Motor neuron (in vitro differentiated cells): Measurements from ENCODE around the gene GPSM3. TPM values are rescaled to one million over a fixed set of nuclear protein-coding genes. Genes with fewer than 3 reads are reported as not detected.
"Not testable (repeated sequence)": the region's sequence is repeated elsewhere in the genome, so short reads cannot be mapped to it uniquely, and the experiment has no call there.

Experiments used
- ATAC-seq, 8 experiments: fragments of 200-7000 bp; cut with Tn5 transposase; replicated peaks in 6 of 8; 2 replicates each; pipeline ENCODE4 v1.8.0; 2021; ENCODE audit warnings: mild to moderate bottlenecking in 8 of 8, moderate library complexity in 8 of 8
- H3K27ac ChIP-seq, 2 donors: fragments of 250-450 bp; sonication (Bioruptor Pico); 2 replicates each; pipeline ENCODE4 v1.9.0; 2021; ENCODE audit warnings: antibody characterized with exemption in 2 of 2, mild to moderate bottlenecking in 2 of 2, moderate library complexity in 1 of 2
- H3K4me1 ChIP-seq, 2 donors: fragments of 250-450 bp; sonication (Bioruptor Pico); replicated peaks in 1 of 2; 2 replicates each; pipeline ENCODE4 v1.6.1; 2021; ENCODE audit warnings: antibody characterized with exemption in 2 of 2, mild to moderate bottlenecking in 2 of 2, moderate library complexity in 1 of 2
- H3K4me3 ChIP-seq, 5 donors: fragments of 250-450 bp; sonication (Bioruptor Pico); 2 replicates each; pipeline ENCODE4 v1.9.0; 2021; ENCODE audit warnings: antibody characterized with exemption in 5 of 5, mild to moderate bottlenecking in 5 of 5, moderate library complexity in 4 of 5
- WGBS, 10 experiments: fragments of 450-650 bp; shearing (Covaris generic); methylation state at CpG; one replicate each; pipeline ENCODE4 v1.0.0; 2022; 5-methylcytosine and 5-hydroxymethylcytosine counted together
- in situ Hi-C, 9 experiments: fragments of 400-800 bp; cut with MboI; loops; one replicate each; pipeline ENCODE4 v1.15.0; 2021; ENCODE audit warnings: low sequenced_read_pairs in 9 of 9, low pct_unique_long_range_greater_than_20kb in 2 of 9; ENCODE audit not compliant: unreplicated experiment in 9 of 9
- total RNA-seq, 8 experiments: library from RNA; unstranded; fragments of 300-600 nt; gene quantifications; 2 replicates each; pipeline versions ENCODE4 v1.2.3 to v1.2.4, GENCODE V29; 2022

GPSM3 gene
- total RNA-seq, 8 experiments from 2014 or later: 0.60 to 7.7 (median 1.4) TPM

- Histone ChIP-seq H3K4me3 (no peak overlapping the region), H3K4me1 (peaks cover 15 to 22% of the 10 kb centered on the region in 2 donors), H3K27ac (no peak overlapping the region)
- ATAC-seq: no peak
- in situ Hi-C loops: loop anchor here in 1 of 9 experiments (25.0 kb wide), 1 partner anchor 661 kb away; the partner anchor contains the start of genes ATP6V1G2, DDX39B, MCCD1 and NFKBIL1
- WGBS, 10 experiments: 67 to 100% (median 82%) methylated on average over 1 to 3 of the region's 3 CpGs; no CpG with 5 or more reads in 3 of the 10 experiments
Observed at GRCh38 chr6:32198345-32198696, 5.9 kb upstream of the GPSM3 start.

- WGBS, 10 experiments: 34 to 100% (median 53%) methylated on average over 1 to 9 of the region's 28 CpGs; no CpG with 5 or more reads in 3 of the 10 experiments
- Histone ChIP-seq H3K27ac (peak overlapping the region; percentile 99 to 100), H3K4me1 (peaks cover 15 to 20% of the 10 kb centered on the region in 2 donors), H3K4me3 (peak overlapping the region; percentile 43 to 63 (median 50))
- in situ Hi-C loops: loop anchor here in 1 of 9 experiments (25.0 kb wide), 1 partner anchor 660 kb away; the partner anchor contains the start of genes ATP6V1G2, DDX39B, MCCD1 and NFKBIL1
- no peak for ATAC-seq
Observed at GRCh38 chr6:32196682-32197616, 4.5 kb upstream of the GPSM3 start.

DNA sequence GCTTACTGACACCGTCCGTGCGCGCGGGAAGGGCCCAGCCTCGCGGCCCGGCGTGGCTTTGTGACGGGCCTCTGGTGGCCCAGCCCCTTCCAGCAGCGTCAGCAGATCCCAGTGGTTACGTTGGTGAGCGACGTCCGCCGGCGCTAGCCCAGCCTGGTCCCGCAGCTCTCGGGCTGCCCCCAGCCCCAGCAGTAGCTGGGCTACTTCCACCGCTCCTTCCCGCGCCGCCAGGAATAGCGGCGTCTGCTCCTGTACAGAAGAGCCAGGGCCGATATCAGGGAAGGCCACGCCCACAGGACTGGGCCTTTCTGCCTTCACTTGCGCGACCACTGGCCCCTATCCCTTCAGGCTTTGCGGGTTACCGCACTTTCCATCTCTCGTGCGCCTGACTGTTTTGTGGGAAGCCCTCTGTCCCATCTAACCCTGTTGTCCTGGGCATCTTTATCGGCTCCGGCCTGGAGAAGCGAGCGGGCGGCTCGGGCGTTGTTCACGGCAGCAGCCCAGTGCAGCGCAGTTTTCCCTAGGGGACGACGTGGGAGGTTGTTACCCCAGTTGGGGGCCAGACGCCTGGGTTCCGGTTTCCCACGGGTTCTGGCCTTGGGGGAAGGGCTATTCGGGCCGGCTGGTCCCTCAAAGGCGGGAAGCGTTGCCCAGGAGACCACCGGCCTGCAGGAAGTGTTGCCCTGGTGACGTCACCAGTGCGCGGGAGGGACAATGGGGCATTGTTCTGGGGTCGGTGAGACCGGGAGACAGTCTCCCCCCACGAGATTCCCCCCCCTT lies 3.6 kb upstream of the GPSM3 start:
- Histone ChIP-seq H3K4me1 (peaks cover 17 to 20% of the 10 kb centered on the region in 2 donors), H3K27ac (peak overlapping the region; percentile 99 to 100), H3K4me3 (peak overlapping the region; percentile 43 to 63 (median 50))
- in situ Hi-C loops: loop anchor here in 1 of 9 experiments (25.0 kb wide), 1 partner anchor 659 kb away; the partner anchor contains the start of genes ATP6V1G2, DDX39B, MCCD1 and NFKBIL1
- peak; percentile 80 to 89 (median 84) for ATAC-seq
- whole genome bisulfite sequencing, 10 experiments: 0 to 4% (median 0%) methylated on average over 3 to 7 of the region's 58 CpGs; no CpG with 5 or more reads in 6 of the 10 experiments

GRCh38 chr6:32195652-32195901 lies 3.1 kb upstream of the GPSM3 start:
- Histone ChIP-seq H3K4me1 (peaks cover 22 to 24% of the 10 kb centered on the region in 2 donors), H3K4me3 (peak overlapping the region; percentile 43 to 63 (median 50)), H3K27ac (peak overlapping the region in 1 of 2 donors; percentile 99)
- peak in 4 of 8 experiments; percentile 82 to 89 (median 84) for ATAC-seq
- in situ Hi-C loops: loop anchor here in 1 of 9 experiments (25.0 kb wide), 1 partner anchor 658 kb away; the partner anchor contains the start of genes ATP6V1G2, DDX39B, MCCD1 and NFKBIL1
- WGBS, 10 experiments: 0% methylated on average over 1 to 6 of the region's 25 CpGs; no CpG with 5 or more reads in 6 of the 10 experiments

DNA sequence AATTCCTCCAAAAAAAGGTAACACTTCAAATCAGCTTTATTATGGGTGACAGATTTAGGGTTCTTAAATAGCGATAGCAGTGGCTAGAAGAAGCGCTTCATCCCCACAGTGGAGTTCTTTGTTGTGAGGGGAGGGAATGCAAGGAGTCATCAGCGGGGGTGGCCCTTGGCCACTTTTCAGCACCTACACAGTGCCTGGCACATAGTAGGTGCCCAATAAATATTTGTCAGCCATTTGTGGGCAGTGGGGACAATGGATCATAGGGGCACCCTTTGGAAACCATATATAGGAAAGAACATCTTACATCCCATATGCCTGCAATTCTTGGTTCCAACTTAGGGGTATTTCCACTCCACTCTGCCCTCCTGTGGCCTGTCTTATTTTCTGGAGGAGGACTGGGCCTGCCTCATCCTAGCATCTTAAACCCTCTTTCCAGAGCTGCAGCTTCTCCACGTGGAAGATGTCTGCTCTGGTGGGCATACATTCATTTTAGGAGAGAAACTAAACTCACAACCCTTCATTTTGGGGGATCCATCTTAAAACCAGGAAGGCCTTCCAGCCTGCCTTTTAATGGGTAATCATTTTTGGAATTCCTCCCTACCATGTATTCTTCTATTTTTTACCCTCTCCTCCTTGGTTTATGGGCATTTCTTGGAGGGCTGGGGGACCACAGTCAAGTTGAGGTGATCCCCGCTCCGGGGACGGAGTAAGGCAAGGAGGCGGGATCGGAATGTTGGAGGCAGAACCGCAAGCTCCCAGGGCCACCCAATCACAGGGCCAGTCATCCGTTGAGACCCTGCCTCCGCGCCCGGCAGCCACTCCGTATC lies 2.6 kb upstream of the GPSM3 start:
- peak in 6 of 8 experiments; percentile 6 to 87 (median 81) for ATAC-seq
- Histone ChIP-seq H3K4me1 (peaks cover 22 to 24% of the 10 kb centered on the region in 2 donors), H3K4me3 (peak overlapping the region; percentile 35 to 42 (median 39)), H3K27ac (peak overlapping the region; percentile 80 to 83)
- in situ Hi-C loops: loop anchor here in 1 of 9 experiments (25.0 kb wide), 1 partner anchor 658 kb away; the partner anchor contains the start of genes ATP6V1G2, DDX39B, MCCD1 and NFKBIL1
- 0 to 90% (median 50%) methylated on average over 2 to 5 of the region's 15 CpGs; no CpG with 5 or more reads in 3 of the 10 experiments for WGBS, 10 experiments

- ATAC-seq: no peak
- WGBS, 10 experiments: 86 to 100% (median 96%) methylated on average over 1 to 4 of the region's 4 CpGs; no CpG with 5 or more reads in 1 of the 10 experiments
- in situ Hi-C loops: loop anchor here in 1 of 9 experiments (25.0 kb wide), 1 partner anchor 657 kb away; the partner anchor contains the start of genes ATP6V1G2, DDX39B, MCCD1 and NFKBIL1
- H3K4me3 ChIP-seq: no peak overlapping the region
- peaks cover 22 to 24% of the 10 kb centered on the region in 2 donors for H3K4me1 ChIP-seq
- H3K27ac ChIP-seq: peak overlapping the region in 1 of 2 donors; percentile 83
Observed at GRCh38 chr6:32194388-32194787, 1.9 kb upstream of the GPSM3 start.

DNA sequence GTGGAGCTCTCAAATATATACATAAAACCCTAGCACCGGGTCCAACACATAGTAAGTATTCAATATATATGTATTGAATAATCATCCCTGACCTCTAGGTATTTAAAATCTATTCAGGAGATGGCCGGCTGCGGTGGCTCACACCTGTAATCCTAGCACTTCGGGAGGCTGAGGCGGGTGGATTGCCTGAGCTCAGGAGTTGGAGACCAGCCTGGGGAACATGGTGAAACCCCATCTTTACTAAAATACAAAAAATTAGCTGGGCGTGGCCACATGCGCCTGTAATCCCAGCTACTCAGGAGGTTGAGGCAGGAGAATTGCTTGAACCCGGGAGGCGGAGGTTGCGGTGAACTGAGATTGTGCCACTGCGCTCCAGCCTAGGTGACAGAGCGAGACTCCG lies 653 bp upstream of the GPSM3 start:
- not testable (repeated sequence) for H3K27ac ChIP-seq, ATAC-seq, H3K4me3 ChIP-seq
- peaks cover 28 to 31% of the 10 kb centered on the region in 2 donors for H3K4me1 ChIP-seq
- in situ Hi-C loops: loop anchor here in 1 of 9 experiments (25.0 kb wide), 1 partner anchor 656 kb away; the partner anchor contains the start of genes ATP6V1G2, DDX39B, MCCD1 and NFKBIL1
- WGBS, 10 experiments: 70 to 91% (median 86%) methylated on average over 4 to 10 of the region's 13 CpGs; no CpG with 5 or more reads in 5 of the 10 experiments

DNA sequence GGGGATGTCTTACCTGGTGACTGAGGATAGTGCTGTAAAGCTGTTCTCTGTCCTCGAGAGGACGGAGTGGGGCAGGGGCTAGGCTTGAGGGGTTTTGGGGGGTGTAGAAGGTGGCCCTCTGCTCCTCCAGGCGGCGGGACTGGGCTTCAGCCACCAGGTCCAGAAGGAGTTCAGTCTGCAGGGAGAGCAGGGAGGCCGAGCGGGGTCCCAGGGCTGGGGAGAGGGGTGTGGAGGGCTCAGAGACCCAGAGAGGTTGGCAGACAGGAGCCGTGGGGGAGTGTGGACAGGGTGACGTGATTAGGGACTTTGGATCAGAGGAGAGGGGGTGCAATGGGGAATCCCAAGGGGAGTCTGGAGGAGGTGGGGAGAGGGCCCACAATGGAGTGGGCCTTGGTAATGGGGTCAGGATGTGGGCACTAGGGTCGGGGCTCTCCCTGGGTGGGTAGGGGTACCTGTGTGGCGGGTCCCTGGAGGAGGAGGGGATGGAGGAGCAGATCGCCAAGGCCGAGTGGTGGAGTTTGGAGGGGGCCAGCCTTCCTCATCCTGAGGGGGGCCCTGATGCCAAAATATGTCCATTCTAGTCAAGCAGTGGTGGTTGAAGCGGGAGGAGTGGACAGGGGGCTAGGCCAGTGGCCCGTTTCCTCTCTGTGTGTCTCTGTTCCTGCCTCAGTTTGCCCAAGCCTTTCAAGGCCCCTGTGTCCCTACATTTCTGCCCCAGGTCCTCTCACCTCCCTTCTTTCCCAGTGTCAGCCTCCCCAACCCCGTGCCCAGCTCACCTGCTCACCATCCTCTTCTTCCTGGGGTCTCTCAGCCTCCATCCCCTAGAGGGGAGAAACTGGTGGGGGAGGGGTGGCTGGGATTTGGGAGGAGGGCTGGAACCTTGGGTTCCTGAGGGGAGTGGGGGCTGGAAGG lies 491 bp downstream of the GPSM3 start:
- 100% methylated on average over 1 of the region's 15 CpGs; no CpG with 5 or more reads in 9 of the 10 experiments for WGBS, 10 experiments
- Histone ChIP-seq H3K4me3 (no peak overlapping the region), H3K4me1 (peaks cover 23 to 24% of the 10 kb centered on the region in 2 donors), H3K27ac (no peak overlapping the region)
- in situ Hi-C loops: loop anchor here in 1 of 9 experiments (25.0 kb wide), 1 partner anchor 655 kb away; the partner anchor contains the start of genes ATP6V1G2, DDX39B, MCCD1 and NFKBIL1
- no peak for ATAC-seq

GRCh38 chr6:32190911-32191677 lies 1.3 kb downstream of the GPSM3 start:
- Histone ChIP-seq H3K4me1 (peaks cover 18 to 26% of the 10 kb centered on the region in 2 donors), H3K27ac (peak overlapping the region; percentile 86 to 88), H3K4me3 (peak overlapping the region; percentile 42 to 68 (median 65))
- no peak for ATAC-seq
- WGBS, 10 experiments: 67 to 100% (median 79%) methylated on average over 1 to 3 of the region's 8 CpGs; no CpG with 5 or more reads in 5 of the 10 experiments
- in situ Hi-C loops: loop anchor here in 1 of 9 experiments (25.0 kb wide), 1 partner anchor 654 kb away; the partner anchor contains the start of genes ATP6V1G2, DDX39B, MCCD1 and NFKBIL1
